Central memory CD4-positive, alpha-beta T cell (primary cell): ENCODE results near the gene YIPF5.

Source experiments
- DNase-seq: peaks from one replicate; pipeline ENCODE4 v3.0.0; 2022
- total RNA-seq, 3 experiments: gene quantifications; one replicate each; lab custom pipeline; 2026; lab: John Stamatoyannopoulos, UW

The YIPF5 gene
- 40.3 to 106 (median 74.8) reads per million in 3 experiments for total RNA-seq

DNA sequence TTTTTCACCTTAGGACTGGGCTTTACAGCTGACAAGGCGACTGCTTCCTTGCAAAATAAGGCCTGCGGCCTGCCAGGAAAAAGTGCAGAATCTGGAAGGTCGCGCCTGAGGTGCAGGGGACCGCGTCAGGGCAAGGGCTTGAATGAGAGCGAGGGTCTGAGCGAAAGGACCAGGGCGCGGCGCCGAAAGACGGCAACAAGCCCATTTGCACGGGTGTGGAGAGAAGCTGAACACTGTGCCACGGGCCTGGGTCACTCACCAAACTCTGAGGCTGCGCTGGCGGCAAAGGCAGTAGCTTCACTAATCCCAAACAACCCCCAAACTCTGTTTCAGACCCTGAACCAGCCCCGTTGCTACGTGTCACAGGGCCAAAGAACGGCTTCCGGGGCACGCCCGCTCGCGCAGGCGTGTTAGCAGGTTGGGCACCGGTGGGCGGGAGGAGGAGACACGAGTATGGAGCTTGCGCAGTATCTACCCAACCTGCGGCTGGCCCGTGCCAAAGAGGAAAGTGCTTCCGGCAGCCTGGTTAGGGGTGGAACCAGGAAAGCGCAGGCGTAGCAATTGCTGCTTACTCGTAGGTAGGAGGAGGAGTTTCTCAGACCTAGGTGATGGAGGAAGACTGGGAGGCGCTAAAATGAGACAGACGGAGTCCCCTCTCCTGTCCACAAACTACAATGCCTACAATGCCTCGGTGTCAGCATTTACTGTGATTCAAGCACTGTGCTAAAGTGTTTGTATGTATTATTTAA lies at the start of gene YIPF5, which contains the start of gene KCTD16:
YIPF5 (minus strand) TSS at position 384 of the 749 bp plus-strand sequence. CDS start 704 bp downstream, outside the sequence.
KCTD16 (plus strand) TSS at position 598 of the 749 bp plus-strand sequence.
- DNase-seq = peak; percentile 98

DNA sequence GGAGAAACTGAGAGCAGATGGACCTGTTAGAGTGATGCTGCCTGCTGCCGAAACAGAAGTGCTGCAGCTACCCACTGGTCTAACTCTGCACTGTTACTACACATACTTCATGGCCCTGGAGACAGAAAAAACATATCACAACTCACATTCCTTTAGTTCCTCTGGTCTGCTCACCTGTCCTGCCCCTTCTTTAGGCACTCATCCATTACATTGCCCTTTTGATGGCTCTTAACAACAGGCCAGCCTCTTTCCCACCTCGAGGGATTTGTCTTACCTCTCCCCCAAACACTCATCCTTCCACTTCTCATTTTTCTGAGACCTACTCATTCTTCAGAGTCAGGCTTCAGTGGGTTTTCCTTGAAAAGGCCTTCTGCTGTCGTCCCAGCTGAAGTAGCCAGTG lies 49.4 kb upstream of the YIPF5 start:
- DNase-seq = no peak

DNA sequence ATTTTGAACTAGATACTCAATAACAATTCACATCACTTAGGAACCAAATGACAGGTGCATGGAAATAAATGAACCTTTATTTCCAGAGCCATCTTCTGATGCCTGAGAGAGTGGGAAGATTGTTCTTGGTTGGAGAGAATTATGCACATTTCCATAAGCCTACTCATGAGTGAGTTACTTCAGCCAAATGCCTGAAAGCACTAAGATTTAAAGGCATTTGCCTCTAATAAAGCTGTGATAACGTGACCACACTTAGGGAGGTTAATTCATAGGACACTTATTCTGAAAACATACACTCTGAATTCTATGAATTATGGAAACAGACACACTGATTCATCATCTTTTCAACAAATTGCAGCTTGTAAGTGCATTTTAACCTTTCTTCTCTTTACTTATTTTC lies 40.2 kb upstream of the YIPF5 start:
- no peak for DNase-seq

DNA sequence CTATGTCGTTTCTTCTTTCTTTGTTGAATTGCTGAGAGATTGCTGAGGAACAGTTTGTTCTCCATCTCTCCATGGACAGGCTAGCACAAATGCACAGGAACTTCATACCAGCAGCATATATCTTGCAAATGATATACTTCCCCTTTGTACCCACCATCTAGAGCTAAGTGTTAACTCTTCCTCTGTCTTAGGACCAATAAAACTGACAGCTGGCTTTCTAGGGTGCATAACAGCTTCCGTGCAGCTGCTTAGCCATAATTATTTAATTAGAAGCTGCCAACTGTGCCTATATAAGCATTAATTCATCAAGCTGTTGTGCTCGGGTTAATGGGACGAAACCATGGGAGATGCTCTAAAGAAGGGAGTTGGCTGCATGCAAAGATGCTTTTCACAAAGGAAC lies 38.9 kb upstream of the YIPF5 start:
- DNase-seq = no peak

DNA sequence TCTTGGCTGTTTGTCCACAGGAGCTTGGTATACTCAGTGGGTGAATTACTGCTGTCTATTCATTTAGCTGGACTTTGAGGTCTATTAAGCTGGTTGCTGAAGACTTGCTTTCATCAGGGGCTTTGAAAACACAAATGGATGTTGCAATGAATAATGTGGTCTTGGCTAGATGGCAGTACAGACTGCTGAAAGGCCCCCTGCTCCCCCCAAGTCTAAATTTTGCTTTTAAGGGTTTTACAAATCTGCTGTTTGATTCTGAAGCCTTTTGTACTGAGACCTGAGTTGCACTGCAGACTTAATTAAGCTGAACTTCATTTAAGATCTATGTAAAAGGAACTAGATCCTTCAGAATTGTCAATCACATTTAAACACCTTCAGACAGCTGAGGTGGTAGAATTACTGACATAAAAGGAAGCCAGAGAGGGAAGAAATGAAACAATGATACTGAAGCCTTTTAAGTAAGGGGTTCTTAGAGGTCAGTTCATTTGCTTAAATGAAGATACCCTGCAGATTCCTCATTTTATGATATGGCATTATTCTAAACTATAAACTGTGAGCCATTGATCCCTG lies 37.5 kb upstream of the YIPF5 start:
- DNase-seq = no peak

DNA sequence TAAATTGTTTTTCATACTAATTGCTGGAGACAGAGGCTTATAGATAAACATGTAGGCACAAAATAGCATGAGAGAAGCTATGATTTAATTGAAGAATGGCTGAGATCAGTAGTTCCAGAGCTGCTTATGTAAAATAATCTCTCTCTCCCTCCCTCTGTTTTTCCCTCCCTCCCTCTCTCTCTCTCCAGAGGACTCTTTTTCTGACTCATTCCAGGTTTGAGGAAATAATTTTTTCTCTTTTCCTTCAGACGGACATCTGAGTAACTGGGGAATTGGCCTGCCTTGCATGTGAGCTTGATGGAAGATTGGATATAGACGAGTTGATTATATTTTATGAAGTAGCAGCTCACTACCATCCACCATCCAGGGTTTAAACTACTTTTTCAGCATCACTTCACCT lies 35.7 kb upstream of the YIPF5 start:
- DNase-seq = no peak

DNA sequence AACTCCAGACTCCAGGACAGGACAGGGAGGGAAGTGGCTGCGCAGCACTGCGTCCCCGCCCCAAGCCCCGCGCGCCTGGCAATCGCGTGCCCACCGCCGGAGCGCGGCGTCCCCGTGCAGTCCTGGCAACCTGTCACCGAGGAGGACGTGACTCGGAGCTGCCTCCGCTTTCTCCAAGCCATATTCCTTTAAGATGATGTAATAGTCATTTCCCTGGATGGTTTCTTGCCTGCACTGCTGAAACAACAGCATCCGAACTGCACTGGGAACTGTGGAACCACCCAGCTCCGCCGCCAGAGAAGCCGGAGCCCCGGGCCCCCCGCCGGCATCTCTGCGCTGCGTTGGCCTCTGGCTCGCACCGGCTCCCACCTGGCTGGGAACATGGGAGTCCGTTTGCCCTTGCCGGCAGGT lies 34.7 kb upstream of the YIPF5 start:
- DNase-seq = no peak

DNA sequence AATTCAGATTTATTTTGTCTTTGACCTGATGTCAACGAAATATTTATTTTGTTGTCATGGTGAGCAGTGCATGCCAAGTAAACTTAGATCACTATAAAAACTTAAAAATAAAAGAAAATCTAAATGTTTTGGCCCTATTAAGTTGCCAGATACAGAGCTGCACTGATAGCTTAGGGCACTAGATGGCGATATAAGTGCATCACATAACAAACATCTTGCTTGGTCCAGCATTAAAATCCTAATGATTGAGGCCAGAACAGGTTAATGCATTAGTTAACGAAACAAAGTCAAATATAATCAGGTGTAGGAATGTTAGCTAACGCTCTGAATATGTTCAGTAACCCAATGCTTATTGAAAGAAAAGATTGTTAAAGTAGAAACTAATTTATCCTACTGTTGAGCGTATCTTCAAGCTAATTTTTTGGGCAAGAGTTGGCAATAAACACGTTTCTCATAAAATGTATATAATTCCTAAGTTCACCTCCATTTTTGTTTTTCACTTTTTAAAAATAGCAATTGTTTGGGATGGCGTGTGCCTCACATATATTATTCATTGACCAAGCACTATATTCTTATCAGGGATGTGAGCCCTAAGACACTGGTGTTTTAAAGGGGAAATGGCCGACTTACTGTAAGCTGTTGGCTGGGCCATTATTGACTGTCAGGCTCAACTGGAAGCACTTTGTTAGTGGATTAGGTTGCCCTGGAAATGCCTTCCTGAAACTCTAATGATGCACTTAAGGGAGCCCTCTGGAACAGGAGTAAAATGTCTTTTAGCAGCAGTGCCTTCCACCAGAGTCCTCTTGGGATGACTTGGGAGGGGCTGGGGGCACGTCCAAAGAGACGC lies 33.5 kb upstream of the YIPF5 start:
- DNase-seq = peak; percentile 33

DNA sequence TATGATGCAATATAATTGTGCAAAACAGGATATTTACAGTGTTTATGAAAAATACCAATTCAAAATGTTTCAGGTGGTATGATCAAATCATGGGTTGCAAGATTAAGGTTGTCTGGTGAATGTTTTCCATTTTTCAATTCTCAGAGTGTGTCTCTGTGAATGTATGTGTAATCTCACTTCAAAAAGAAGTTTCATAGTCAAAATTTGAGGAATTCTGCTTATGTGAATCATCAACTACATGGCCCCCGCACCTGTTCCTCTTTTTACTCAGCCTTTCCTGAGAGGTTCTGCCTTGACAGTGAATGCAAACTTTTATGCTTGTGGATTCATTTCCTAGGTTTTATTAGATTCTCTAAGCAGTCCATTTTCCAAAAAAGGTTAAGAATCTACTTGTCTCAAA lies 32.3 kb upstream of the YIPF5 start:
- DNase-seq = no peak

DNA sequence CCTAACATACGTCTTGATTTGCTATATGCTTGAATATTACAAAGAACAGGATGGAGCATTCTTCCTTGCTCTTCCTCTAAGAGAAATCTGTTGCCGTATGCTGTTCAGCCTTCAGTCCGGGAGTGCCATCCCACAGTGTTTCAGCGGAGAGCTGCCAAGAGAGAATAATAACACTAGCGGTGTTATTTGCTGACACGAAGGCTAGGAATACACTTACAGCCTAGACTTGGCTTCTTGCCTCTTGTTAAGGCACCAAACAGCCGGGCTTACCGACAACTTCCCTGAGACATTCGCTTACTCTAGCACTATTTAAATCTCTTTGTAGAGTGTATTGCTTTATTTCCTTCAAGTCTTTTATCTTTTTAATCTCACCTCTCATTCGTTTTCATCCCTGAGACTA lies 31.6 kb upstream of the YIPF5 start:
- no peak for DNase-seq

DNA sequence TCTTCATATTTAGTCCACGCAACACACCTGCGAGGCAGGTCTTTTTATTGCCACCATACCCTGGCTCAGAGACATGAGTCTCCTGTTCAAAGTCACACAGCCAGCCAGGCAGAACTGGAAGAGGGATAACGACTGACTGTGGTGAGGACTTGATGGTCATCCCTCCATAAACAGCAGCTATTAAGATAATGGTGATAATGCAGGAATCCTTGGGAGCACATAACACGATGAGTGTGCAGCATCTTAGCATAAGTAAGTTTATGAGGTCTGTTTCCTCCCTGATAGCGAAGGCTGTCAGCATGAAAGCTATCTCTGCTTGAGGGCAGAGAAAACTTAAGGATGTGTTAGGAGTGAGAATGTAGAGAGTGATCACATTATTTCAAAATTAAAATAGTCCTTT lies 31.1 kb upstream of the YIPF5 start:
- no peak for DNase-seq

DNA sequence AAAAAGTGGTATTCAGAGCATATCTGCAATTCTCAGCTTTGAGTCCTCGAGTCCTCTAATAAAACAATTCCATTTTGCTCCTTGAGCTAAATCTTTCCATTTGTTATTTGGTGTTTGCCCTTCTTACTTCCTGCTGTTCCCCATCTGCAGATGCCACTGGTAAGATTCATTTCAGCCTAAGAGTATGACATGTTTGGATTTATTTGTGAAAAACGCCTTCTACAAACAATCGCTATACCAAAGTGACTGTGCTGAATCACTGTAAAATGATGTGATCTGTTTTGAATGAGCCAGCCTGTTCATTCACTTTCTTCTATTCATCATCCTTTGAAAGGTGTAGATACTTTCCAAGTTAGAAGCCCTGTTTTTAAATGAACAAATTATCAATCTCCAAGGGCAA lies 27.9 kb upstream of the YIPF5 start:
- DNase-seq = no peak

DNA sequence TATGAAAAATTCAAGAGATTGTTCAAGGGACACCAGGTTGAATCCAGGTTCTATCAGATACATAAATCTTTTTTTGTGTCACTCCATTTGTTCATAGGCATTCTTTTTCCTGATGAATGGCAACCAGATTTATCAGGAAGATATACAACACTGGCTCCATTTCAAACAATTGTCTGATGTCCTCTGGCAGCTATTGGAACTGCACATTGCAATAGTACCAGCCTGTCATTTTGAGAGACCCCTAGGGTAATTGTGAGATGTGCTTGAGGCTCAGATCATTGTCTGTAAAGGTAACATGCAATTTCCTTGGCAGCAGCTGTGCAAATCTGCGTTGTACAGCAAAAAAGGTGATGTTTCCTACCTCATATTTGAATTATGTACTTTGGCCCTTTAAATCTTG lies 26.2 kb upstream of the YIPF5 start:
- no peak for DNase-seq

DNA sequence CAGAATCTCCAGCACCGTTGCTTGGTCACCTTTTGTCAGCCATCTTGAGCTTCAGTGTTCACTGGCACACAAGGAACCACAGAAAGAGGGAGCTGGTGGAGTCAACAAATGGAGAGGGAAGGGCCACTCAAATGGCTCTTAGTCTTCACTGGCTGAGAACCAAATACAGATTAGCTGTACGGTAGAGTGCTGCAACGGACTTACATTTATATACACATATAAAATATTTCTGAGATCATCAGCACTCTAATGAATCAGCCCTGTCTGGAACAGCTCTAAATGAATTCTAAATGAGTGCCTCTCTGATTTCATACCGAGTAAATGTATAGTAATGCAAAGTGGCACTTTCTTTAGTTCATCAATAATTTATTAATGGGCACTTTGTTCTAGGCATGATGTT lies 25.0 kb upstream of the YIPF5 start:
- no peak for DNase-seq

DNA sequence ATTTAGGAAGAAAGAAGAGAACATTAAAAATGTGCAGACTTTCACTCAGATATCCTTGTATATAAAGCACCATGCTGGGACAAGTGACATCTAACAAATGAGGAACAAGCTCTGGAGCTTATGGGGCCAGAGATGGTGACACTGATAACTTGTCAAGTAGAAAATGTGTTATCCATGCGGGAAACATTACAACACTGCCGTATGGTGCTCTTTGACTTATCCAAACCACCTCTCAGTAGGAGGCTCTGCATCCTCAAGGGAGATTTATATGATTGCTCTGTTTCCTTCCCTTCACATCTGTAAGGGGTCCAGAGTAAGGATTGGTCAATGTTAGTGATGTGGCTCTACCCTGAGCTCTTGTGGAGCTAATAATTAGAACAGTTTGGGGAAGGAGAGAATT lies 23.7 kb upstream of the YIPF5 start:
- DNase-seq = no peak

DNA sequence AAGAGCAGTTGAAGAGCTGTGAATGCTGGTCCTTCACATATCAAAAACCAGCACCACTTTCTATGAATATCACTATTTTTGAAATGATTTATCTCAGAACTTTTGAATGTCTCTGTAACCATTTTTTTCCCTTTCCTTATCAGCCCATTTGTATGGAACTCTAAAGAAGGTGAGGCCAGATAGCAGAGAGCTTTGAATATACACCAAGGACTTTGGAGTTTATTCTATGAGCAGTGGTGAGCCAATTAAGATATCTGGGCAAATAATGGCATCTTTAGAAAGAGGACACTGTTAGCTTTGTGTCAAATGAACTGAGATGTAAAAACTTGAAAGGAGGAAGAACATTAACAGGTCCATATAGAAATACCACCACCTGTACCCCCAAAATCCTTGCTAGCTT lies 22.2 kb upstream of the YIPF5 start:
- no peak for DNase-seq

DNA sequence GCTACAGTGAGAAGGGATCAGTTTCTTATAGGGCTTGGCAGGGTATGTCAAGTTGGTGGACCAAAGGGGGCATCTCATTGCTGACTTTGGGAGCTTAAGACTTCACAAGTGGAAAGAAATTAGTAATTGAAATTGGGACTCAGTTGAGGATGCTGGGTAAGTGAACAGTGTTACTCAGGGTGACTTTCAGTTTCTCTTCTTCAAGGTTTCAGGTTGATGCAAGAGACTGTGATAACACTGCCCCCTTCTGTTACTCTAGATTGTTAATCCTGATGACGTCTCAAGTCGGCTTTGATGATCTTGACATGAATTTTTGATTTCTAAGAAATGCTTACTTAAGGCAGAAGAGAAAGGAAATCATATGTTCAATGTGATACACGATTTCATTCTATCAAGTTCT lies 21.5 kb upstream of the YIPF5 start:
- DNase-seq = peak; percentile 82

DNA sequence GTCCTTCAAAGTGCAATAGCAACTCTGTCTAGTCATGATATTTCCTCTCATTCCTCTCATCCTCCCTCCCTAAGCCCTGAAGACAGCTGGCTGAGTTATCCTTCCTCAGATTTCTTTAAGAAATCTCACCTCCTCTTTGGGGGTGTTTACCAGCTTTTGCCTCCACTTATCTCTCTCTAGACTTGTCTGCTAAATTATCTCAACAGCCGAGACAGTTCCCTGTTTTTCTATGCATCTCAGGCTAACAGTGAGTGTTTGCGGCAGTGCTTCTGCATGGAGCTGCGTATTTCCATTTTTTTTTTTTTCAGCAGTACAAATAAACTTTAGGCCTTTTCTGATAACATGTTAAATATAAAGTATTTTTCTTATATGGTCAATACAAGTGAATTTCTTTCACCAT lies 21.1 kb upstream of the YIPF5 start:
- DNase-seq = no peak

DNA sequence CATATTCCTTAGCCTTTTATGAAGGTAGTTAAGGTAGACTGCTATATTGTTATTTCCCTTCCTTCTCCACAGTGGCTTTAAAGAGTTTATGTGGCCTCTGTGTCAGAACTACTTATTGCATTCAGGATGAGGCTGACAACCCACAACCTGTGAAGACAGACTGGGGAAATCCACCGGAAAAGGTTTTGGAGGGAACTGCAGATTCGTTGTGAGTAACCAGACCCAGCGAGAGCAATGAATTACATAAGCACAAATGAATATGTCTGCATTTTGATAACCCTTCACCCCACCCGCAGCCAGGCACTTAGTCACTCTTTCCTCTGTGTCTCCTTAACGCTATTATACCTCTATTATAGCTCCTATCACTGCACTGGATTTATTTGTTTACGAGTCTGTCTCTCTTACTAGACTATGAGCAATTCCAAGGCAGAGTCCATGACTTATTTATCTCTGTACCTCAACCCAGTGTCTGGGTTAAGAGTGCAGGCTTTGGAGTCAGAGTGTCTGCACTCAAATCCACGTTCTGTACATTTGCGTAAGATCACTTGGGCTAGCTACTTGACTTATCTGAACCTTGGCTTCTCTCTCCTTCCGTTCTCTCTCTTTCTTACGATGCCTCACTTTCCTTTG lies 19.5 kb upstream of the YIPF5 start:
- peak; percentile 94 for DNase-seq

DNA sequence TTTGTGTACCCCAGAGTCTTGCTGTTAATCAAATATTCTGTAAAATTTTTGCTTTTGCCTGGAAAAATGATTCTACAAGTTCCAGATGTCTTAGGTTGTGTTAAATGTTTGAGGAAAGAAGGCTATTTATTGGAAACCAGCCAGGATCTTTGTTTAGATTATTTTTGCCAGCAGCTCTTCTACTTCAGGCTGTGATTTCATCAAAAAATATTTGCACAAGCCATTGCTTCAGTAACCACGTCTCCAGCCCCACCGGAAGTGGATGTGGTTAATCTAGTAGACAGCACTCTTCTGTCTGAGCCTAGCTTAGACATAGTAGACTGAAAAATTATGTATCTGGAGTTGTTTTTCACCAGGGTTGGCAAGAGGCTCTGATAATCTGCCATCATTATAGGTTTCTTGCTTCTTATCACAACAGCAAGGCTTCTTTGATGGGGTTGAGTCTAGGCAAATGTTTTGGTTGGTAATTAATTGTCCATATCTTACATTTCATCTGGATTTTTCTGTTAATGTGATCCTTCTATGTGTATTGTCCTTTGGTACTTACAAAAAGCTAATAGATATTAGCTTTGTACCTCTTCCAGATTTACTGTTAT lies 17.3 kb upstream of the YIPF5 start:
- DNase-seq = peak; percentile 88

DNA sequence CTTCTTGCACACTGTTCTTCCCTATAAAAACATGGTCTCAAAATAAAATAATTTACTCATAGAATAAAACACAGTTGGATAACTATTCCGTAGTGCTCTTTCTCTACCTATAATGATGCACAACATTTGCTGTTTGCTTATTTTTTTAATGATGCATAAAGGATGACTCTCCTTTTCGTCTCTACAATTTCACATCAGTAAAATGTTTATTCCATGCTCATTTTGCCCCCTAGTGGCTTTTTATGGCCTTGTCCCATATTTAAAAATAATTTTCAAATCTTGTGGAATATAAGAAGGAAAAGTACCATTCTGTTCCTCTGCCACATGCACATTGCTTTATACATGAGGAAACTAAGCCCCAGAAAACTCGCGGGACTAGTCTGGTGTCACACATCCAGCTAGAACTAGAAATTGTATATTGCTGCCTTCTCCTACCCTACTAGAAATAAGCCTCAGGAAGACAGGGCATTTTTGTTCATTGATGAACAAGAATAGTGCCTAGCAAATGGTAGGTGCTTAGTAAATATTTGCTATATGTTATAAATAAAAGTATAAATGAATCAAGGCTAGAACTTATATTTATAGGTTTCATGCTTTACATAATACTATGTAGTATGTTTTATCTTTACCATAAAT lies 12.9 kb upstream of the YIPF5 start:
- DNase-seq = peak; percentile 33

DNA sequence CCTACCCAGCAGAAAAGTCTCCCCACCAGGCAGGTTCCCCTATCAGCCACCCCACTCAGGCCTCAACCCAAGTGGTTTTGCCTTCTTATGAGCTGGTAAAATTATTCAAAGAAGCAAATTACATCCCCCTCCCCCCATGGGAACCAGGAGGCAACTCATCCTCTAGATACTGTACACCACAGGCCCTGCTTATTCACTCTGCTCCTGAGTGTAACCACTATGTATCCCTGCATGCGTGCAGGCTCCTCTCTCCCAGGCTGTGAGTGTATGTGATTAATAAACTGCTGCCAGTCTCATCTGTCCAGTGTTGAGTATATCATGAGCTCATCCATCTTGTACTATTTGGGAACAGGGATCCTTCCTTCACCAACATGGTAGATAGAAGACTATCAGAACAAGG lies 8.8 kb upstream of the YIPF5 start:
- DNase-seq = no peak
